Stimulated activated CD4-positive, alpha-beta T cell treated with anti-CD3 and anti-CD28 coated beads, Interleukin-15, amount 100 ng/mL, for 24 hours (primary cell): ENCODE data around the gene CLEC4A.
A peak's percentile ranks its signal among the peaks of the same experiment; 100 is the strongest.
"Not testable (repeated sequence)": the region's sequence is repeated elsewhere in the genome, so short reads cannot be mapped to it uniquely, and the experiment has no call there.

Source experiments
- DNase-seq: peaks from one replicate; pipeline ENCODE4 v3.0.0-alpha.2; 2020

CLEC4A gene

DNA sequence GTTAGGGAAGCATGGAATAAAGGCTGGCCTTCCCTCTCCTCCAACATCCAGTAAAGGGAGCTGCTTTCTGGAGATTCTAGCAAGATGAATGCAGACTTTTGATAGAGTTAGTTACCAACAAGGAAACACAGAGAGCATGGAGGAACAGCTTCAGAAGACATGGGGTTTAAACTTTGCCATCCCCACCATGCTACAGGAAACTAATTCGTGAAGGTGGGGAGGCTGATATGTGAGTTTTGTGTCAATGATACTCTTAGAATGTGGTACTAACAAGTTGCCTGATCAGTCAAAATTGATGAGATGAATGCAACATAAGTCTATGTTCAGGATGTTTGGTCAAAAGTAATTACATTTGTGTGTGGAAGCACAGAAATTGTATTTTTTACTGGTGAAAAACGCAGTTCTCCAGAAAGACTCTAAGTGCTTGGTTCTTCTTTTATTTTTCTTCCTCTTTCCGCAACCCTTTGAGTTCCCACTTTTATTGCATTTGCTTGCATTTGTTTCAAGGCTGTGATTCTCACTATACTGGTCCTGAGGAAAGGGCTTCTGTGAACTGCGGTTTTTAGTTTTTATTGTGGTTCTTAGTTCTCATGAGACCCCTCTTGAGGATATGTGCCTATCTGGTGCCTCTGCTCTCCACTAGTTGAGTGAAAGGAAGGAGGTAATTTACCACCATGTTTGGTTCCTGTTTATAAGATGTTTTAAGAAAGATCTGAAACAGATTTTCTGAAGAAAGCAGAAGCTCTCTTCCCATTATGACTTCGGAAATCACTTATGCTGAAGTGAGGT lies at the start of gene CLEC4A:
CLEC4A (plus strand) TSS at position 494 of the 789 bp plus-strand sequence; CDS start at position 756, 262 bp downstream.
- no peak for DNase-seq

DNA sequence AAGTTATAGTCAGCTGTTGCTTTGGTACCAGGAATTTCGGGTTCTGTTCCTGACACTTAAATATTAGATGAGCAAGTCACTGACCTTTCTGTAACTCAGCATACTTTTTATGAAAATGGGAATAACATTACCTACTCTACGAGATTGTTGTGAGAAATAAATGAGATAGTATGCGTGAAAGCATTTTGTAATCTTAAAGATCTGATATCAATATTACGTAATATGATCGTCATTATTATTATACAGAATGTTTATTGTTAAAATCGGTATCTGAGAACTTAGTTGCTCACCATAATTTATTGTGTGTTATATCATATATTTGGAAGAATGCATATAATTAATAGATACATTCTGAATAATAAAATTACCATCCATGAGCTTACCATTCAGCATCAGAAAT lies 47.5 kb upstream of the CLEC4A start:
- DNase-seq, result no peak

DNA sequence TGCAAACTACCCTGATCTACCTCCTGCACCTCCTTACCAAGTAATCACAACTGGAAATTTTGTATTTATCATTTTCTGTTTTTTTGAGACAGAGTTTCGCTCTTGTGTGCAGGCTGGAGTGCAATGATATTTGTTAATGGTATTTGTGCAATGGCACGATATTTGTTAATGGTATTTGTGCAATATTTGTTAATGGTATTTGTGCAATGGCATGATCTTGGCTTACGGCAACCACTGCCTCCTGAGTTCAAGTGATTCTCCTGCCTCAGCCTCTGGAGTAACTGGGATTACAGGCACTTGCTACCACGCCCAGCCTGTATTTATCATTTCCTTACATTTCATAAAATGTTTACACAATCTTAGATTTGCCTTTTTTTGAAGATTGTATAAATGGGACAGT lies 47.1 kb upstream of the CLEC4A start:
- DNase-seq, result no peak

DNA sequence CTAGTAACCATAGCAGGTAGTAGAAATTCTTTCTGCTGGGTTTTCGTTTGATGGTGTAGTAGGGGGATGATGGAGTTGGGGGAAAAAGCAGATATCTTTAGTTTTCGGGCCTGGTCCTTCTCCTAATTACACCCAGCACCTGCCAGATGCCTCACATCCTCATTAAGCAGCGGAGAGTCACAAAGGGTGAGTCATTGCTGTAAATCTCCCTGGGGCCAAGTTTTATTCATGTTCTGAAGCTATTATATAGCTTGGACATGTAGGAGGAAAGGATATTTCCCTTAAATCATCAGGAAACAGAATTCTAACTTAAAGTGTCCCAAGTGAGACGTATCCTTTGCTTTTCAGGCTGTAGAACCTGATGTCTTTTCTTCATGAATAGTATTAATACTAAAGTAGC lies 46.2 kb upstream of the CLEC4A start:
- no peak for DNase-seq

DNA sequence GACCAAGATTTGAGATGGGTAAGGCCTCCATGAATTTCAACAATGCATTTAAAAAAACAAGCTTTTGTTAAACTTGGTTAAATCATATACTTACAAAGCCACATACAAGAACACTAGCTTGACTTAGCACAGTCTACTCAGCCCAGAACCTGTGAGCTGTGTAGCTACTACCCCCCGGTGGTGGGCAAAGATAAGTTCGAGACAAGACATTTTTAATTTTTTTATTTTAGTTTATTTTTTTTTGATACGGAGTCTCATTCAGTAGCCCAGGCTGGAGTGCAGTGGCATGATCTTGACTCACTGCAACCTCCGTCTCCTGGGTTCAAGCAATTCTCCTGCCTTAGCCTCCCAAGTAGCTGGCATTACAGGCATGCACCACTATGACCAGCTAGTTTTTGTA lies 45.0 kb upstream of the CLEC4A start:
- peak; percentile 68 for DNase-seq

DNA sequence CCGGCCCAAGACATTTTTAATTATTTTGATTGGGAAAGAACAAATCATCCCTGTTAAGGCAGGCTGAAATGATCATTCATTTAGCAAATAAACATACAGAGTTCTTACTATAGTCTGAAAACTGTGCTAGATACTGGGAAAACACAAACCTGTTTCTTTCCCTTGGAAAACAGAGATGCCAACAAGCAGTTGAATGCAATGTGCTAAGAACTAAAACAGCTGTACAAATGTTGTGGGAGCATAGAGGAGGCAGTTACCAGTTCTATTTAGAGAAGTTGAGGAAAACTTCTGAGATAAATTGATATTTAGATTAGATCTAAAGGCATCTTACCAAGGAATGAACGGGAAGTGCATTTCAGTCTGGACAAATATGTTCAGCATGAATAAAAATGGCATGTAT lies 44.5 kb upstream of the CLEC4A start:
- no peak for DNase-seq

DNA sequence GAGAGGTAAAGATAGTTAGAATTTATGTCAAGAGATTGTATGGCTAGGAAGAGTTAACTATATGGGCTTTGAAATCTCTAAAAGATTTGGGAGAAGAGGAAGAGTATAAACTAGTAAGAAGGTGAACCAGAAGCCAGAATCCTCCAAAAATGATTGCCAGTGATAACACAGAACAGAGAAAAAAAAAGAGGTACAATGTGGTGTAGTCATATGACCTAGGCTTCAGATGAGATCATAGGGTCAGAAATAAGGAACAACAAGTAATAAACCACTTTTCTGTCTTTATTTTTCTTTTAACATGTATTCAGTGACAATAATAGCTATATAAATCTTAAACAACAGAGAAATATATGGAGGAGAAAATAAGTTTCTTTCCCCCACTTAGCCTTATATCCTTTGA lies 43.3 kb upstream of the CLEC4A start:
- DNase-seq, result no peak

DNA sequence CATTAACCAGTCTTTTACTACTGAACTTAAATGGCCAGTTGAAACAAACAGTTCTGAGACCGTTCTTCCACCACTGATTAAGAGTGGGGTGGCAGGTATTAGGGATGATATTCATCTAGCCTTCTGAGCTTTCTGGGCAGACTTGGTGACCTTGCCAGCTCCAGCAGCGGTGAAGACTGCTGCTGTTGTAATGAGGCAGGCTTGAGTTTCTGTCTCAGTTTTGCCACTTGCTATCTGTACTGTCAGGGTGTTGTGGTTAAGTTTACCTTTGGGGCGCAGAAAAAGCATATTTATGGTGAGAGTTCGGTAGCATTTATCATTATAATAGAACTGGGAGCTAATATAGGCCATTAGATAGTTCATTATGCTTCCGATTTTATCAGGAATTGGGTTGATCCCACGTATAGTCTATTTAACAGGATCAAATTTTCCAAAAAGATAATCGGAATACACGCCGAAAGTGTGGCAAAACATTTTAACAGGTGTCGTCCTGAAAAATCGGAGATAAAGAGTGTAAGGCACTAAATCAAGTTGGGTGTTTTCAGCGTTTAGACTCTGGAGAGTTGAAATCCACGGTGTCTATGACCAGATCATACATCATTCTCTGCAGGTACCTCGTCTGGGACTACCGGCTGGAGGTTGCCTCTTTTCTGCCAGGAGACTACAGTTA lies 42.0 kb upstream of the CLEC4A start:
- peak; percentile 38 for DNase-seq

DNA sequence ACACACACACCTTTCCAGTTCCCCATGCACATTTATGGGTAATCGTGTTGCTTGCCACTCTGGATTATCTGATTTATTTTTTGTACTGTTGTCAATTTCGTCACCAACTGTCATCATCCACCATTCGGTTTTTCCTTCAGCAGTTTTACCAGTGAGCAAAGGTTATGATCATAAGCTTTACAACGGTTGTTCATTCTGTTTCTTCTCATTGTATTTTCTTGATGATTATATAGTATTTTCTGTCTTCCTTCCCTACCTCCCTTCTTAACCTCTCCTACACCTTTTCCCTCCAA lies 40.7 kb upstream of the CLEC4A start:
- no peak for DNase-seq

DNA sequence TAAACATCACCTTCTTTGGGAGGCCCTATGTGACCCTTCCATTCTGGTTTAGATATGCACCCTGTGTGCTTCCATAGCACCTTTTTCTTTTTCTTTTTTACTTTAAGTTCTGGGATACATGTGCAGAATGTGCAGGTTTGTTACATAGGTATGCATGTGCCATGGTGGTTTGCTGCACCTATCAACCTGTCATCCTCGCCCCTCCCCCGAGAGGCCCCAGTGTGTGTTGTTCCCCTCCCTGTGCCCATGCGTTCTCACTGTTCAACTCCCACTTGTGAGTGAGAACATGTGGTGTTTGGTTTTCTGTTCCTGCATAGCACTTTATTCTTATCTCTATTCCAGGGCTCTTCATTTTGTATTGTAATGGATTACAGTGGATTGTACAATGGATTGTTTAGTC lies 39.1 kb upstream of the CLEC4A start:
- peak; percentile 57 for DNase-seq

DNA sequence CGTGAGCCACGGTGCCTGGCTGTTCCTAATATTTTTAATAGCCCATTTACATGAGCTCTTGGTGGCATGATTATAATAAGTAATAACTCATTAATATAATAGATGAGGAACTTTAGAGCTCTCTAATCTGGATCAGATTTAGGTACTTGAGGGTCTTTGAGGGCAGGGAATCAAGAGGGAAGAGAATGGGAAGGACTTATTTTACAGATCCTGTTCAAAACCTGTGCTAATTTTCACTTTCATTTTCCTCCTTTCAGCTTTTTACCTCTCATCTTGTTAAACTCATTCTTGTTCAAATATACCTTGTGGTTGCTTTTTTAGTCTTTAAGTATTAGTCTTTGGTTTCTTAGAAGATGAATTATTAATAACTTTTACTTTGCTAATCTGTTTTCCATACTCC lies 35.8 kb upstream of the CLEC4A start:
- no peak for DNase-seq

DNA sequence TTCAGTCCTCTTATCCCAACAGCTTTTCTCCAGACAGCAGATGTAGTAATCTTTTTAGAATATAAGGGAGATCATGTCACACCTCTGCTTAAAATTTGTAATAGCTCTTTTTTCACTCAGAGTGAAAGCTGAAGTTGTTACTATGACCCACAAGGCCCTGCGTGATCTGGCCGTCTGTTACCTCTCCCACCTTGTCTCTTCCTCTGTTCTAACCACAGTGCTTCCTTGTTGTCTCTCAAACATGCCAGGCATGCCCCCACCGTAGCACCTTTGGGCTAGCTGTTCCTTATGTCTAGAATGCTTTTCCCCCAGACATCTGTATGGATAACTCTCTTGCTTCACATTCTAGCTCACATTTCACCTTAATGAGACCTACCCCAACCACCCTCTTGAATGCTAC lies 34.8 kb upstream of the CLEC4A start:
- peak; percentile 42 for DNase-seq

DNA sequence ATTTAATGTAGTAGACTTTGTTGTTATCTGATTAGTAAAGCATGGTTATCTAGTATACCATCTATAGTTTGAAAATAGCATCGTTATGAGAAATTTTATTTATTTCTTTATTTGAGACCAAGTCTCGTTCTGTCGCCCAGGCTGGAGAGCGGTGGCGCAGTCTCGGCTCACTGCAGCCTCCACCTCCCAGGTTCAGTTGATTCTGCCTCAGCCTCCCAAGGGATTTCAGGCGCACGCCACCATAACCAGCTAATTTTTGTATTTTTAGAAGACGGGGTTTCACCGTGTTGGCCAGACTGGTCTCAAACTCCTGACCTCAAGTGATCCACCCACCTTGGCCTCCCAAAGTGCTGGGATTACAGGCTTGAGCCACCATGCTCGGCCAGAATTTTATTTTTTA lies 34.1 kb upstream of the CLEC4A start:
- not testable (repeated sequence) for DNase-seq

DNA sequence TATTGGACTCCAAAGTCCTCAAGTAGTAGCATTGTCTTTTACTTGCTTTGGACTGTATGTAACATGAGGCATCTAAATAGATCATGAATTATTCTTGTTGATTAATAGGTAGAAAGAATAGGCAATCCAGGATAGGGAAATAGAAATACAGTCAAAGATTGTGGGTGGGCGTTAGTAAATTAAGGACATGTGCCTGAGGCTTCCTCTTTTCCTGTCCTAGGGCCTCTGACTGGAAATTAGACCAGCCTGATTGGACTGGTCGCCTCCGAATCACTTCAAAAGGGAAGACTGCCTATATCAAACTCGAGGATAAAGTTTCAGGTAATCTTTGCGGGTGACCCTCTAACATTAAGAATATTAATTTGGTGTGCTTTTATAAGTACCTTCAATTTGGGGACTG lies 33.7 kb upstream of the CLEC4A start:
- DNase-seq, result no peak

DNA sequence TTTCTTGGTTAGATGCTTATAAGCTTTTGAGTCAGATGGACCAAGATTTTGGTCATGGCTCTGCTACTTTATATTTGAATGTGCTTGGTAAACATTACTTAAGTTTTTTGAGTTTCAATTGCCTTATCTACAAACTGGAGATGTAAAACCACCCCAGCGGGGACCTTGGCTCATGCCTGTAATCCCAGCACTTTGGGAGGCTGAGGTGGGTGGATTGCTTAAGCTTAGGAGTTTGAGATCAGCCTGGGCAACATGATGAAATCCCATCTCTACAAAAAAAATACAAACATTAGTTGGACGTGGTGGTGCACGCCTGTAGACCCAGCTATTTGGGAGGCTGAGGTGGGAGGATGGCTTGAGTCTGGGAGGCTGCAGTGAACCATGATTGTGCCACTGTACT lies 30.1 kb upstream of the CLEC4A start:
- DNase-seq, result no peak

DNA sequence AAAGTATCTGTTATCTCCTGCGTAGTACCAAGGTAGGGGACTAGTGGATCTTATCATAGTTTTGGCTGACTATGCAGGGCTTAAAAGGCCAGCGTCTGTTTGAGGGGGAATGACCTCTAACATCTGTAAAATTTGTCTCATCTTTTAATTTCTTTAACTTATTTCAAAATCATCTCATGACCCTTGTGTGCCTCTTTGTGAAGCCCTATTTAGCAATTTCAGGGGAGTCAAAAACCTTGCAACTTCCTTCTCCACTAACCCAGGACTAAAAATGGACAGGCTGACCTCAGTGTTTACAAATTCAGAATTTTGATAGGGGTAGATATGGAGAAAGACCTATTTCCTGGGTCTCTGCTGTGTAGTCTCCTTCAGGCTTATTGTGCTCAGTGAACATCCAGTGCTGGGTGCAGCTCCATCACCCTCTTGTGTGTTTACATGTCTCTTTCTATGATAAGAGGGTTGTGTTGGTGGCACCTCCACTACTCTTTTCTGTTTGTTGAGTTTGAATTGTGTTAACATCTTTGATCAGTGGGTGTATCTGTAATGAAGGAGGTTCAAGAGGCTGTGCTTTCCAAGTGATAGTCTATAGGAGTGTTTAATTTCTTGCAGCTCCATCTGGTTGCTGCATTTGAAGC lies 27.0 kb upstream of the CLEC4A start:
- no peak for DNase-seq

DNA sequence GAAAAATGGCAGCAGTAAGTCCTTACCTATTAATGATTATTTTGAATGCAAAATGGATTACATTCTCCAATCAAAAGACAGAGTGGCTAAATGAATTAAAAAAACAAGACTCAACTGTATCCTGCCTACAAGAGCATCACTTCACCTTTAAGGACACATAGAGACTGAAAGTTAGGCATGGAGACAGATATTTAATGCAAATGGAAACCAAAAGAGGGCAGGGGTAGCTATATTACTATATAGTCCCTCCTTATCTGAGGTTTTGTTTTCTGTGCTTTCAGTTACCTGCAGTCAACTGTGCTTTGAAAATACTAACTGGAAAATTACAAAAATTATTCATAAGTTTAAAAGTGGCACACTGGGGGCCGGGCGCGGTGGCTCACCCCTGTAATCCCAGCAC lies 24.2 kb upstream of the CLEC4A start:
- no peak for DNase-seq

DNA sequence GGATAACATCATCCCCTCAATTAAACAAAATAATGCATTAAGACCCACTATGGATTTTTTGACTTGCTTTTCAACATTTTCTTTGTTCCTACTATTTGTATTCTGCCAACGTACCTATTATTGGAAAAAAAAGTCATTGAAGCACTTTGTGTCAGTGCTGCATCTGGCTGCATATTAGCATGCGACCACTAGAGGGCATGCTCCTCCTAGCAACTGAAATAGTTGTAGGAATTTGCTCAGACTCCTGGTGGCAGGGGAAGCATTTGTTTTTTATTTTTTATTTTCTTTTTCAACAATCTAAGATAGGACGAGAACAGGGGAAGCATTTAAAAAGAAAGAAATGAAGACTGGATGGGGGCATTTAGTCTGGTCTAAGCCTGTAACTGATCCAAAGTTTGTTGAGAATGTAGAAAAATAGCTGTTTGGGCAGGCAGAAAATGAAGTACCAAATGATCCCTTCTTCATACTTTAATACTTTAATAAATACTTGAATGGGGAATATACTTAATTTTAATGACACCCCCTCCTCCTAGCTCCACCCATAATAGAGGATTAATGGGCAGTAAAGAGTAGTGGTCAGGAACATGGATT lies 14.5 kb upstream of the CLEC4A start:
- DNase-seq, result peak; percentile 85

DNA sequence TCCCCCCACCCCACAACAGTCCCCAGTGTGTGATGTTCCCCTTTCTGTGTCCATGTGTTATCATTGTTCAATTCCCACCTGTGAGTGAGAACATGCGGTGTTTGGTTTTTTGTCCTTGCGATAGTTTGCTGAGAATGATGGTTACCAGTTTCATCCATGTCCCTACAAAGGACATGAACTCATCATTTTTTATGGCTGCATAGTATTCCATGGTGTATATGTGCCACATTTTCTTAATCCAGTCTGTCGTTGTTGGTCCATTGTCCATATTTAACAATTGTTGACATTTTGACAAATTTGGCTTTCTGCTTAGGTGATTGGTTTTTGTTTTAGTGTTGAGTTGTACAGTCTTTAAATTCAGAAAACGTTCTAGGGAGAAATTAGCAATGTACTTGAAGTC lies 10.3 kb upstream of the CLEC4A start:
- DNase-seq, result not testable (repeated sequence)

DNA sequence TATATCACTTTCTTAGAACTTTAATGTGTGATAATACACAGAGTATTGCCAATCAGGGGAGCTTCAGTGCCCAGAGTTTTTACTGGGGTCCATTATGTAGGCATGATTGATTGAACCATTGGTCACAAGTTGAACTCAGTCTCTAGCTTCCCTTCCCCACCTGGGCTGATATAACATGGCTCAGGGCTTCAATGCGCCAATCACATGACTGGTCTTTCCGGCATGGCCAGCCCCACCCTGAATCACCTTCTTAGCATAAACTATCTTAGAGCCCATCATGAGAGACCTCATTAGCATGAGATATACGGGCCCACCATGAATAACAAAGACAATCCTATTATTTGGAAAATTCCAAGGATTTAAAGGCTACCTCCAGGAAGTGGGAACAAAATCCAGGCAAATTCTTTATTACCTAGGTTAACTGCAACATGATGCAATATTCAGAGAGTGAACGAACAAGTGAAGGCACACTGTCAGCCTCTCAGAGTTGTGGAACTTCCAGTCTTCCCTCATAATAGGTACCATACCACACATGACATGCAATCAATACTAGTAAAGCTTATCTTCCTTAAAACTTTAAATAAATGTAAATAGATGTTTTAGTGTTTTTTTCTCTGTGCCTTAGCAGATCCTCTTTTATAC lies 3.2 kb upstream of the CLEC4A start:
- DNase-seq, result no peak

DNA sequence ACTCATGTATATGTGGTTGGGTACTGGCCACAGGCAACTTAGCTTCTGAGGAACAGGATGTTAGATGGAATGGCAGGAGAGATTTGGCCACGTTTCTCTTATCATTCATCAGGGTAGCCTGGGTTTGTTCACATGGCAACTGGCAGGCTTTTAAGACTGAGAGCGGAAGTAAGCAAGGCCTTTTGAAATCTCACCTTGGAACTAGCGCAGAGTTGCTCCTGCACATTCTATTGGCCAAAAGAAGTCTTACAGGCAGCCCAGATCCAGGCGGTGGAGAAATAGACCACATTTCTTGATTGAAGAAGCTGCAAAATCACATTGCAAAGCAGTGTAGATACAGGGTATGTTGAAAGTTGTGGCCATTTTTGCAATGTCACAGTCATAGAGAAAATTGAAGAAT lies 3.7 kb downstream of the CLEC4A start:
- DNase-seq, result no peak

DNA sequence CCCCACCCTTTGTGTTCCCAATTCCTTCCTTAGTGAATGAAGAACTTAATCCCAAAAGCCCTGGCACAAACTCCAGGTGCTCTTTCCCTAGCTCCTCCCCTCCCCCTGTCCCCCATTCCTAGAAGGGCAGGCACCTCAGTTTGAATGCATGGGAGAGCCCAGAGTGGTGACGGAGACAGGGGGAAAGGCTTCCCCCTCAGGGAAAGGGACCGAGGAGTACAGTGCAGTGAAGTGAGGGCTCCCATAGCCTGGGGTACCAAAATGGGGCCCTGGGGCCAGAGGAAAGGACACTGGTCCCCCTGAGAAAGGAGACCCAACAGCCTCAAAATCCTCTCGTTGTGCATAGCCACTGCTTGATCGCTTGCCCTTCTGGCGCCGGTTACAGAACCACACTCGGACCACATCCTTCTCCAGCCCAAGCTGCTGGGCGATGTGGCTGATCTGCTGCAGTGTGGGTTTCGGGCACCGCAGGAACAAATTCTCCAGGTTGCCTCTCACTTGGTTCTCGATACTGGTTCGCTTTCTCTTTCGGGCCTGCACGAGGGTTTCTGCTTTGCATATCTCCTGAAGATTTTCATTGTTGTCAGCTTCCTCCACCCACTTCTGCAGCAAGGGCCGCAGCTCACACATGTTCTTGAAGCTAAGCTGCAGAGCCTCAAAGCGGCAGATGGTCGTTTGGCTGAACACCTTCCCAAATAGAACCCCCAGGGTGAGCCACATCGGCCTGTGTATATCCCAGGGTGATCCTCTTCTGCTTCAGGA lies 10.4 kb downstream of the CLEC4A start:
- peak; percentile 6 for DNase-seq
